AG04450 (cell line): Measurements from ENCODE around the gene ARHGAP15. TPM values are rescaled to one million over a fixed set of nuclear protein-coding genes. Genes with fewer than 3 reads are reported as not detected.

Experiments
- CTCF ChIA-PET: fragments of 300-600, 350-600 bp; formaldehyde crosslinking; extraction: SDS; loops from one replicate; lab custom pipeline; 2022; ENCODE audit warnings: antibody characterized with exemption, inconsistent platforms; lab: Charles Lee
- POLR2A ChIA-PET: fragments of 350-600 bp; formaldehyde crosslinking; extraction: SDS; loops from one replicate; lab custom pipeline; 2021; ENCODE audit warnings: antibody characterized with exemption, inconsistent platforms; lab: Yijun Ruan, JAX
- DNase-seq: peaks from one replicate; pipeline ENCODE4 v3.0.0-alpha.2; 2011; ENCODE audit warnings: low read depth, low spot score
- H3K27ac ChIP-seq: one replicate; pipeline ENCODE4 v1.5.1; 2012; ENCODE audit warnings: low read depth, low read length, control low read depth
- H3K27me3 ChIP-seq: one replicate; pipeline ENCODE4 v1.6.0; 2012; ENCODE audit warnings: low read length; ENCODE audit not compliant: control insufficient read depth, insufficient read depth
- H3K4me3 ChIP-seq: 2 replicates; pipeline ENCODE4 v1.5.1; 2011; ENCODE audit warnings: mild to moderate bottlenecking, low read depth, low read length, control low read depth
- H3K9me3 ChIP-seq: 2 replicates; pipeline ENCODE4 v1.5.1; 2012; ENCODE audit warnings: low read length; ENCODE audit not compliant: control insufficient read depth, insufficient read depth
- polyA plus RNA-seq: library from polyadenylated mRNA; depleted of rRNA; stranded (reverse); fragments of >200 nt; gene quantifications from 2 replicates; pipeline ENCODE4 v1.2.3, GENCODE V29; 2011
- TF ChIP-seq, protein P1 (sequence below): IDR thresholded peaks from 2 replicates; pipeline ENCODE4 v1.5.1; 2011; ENCODE audit warnings: low read depth, low read length, control low read depth, inconsistent platforms

Gene ARHGAP15
- polyA plus RNA-seq, 1 experiment: not detected

DNA sequence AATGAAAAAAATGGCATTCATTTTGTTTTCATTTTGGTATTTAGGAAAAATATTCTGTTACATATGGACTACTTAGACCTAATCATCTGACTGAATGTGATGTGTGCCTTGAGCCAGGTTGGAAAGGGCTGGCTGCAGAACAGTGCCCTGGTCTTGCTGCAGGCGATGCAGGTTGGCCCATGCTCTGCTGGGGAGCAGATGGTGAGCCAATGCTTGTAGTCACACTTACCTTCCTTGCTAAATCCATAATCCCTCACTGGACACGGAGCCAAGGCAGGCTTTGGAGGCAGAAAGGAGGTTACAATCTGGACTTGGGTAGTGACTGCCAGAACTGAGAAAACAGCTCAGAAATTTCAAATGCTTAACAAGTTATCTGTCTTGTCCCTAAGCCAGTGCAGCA, 228.7 kb downstream of the ARHGAP15 start:
- Histone ChIP-seq H3K4me3 (no peak overlapping the region), H3K27me3 (no peaks in the 10 kb centered on the region), H3K9me3 (no peaks in the 10 kb centered on the region), H3K27ac (no peak overlapping the region)
- ChIA-PET POLR2A (no interaction called here), CTCF (no interaction called here)
- no peak for DNase-seq
- TF ChIP-seq, protein P1, sequence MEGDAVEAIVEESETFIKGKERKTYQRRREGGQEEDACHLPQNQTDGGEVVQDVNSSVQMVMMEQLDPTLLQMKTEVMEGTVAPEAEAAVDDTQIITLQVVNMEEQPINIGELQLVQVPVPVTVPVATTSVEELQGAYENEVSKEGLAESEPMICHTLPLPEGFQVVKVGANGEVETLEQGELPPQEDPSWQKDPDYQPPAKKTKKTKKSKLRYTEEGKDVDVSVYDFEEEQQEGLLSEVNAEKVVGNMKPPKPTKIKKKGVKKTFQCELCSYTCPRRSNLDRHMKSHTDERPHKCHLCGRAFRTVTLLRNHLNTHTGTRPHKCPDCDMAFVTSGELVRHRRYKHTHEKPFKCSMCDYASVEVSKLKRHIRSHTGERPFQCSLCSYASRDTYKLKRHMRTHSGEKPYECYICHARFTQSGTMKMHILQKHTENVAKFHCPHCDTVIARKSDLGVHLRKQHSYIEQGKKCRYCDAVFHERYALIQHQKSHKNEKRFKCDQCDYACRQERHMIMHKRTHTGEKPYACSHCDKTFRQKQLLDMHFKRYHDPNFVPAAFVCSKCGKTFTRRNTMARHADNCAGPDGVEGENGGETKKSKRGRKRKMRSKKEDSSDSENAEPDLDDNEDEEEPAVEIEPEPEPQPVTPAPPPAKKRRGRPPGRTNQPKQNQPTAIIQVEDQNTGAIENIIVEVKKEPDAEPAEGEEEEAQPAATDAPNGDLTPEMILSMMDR: no peak

DNA sequence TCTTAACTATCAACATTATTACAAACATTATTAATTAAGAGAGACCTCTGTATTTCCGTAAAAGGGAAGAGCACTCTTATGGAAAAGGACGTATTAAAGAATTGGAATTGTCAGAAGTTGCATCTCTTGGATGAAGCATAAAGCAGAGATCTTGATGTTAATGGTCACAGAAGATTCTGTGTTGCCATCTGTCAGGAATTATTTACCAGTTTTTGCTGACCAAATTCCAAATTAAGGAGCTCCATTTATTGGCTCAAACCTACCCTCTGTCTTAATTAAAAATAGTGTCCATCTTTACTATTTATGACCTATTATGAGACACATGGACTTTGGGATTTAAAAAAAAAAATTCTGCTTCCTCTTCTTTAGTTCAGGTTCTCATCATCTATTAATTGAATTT, 232.1 kb downstream of the ARHGAP15 start:
- H3K4me3 ChIP-seq: no peak overlapping the region
- ChIA-PET CTCF (no interaction called here), POLR2A (no interaction called here)
- no peaks in the 10 kb centered on the region for H3K27me3 ChIP-seq
- no peak for DNase-seq
- no peaks in the 10 kb centered on the region for H3K9me3 ChIP-seq
- TF ChIP-seq, protein P1: no peak
- no peak overlapping the region for H3K27ac ChIP-seq

DNA sequence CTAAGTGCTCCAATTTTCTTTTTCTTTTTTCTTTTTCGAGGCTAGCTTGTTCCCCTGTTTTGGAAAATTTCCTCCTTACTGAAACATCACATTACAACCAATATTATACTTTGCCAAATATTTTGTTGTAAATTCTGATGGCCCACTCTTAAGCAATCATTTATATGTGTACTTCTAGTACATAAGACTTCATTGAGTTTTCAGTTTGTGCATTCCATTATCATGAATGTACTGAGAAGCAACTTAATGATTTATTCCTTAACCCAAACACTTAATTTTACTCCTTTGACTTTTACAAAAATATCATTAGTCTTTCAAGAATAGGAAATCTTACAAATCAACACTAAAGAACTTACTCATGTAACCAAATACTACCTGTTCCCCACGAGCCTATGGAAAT, 242.4 kb downstream of the ARHGAP15 start:
- DNase-seq: no peak
- no peak overlapping the region for H3K4me3 ChIP-seq
- no peaks in the 10 kb centered on the region for H3K9me3 ChIP-seq

DNA sequence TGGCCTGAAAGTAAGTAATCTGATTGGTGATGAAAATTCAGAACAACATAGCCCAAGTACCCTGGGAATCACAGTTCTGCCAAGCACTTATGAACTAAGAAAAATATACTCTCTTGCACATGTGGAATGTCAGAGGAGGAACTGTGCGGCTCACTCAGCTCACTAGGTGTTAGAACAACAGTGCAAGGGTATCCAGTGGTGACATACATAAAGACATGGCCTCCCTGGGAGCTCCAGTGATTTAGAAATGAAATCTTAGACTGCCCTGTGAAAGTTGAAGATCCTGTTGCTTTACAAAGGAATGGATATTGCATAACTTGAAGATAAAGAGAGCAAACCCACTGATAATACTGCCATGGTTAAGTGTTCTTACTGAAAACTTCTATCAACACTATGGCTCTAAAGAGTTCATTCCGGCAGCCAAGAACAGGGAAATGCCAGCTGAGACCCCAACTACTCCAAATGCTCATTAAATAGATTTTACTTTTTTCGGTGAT, 246.2 kb downstream of the ARHGAP15 start:
- no peak for DNase-seq
- ChIA-PET CTCF (interaction anchor here (1.2 kb wide), 1 partner anchor 116 kb away, joined by 4 read pairs; no protein-coding TSS in a partner anchor), POLR2A (no interaction called here)
- Histone ChIP-seq H3K9me3 (no peaks in the 10 kb centered on the region), H3K27ac (no peak overlapping the region), H3K27me3 (no peaks in the 10 kb centered on the region), H3K4me3 (no peak overlapping the region)
- TF ChIP-seq, protein P1: no peak

More for the DNA sequence above, 242.4 kb downstream of the ARHGAP15 start:
- POLR2A ChIA-PET: no interaction called here
- TF ChIP-seq, protein P1: no peak
- H3K27ac ChIP-seq: no peak overlapping the region
- CTCF ChIA-PET: no interaction called here
- H3K27me3 ChIP-seq: no peaks in the 10 kb centered on the region

DNA sequence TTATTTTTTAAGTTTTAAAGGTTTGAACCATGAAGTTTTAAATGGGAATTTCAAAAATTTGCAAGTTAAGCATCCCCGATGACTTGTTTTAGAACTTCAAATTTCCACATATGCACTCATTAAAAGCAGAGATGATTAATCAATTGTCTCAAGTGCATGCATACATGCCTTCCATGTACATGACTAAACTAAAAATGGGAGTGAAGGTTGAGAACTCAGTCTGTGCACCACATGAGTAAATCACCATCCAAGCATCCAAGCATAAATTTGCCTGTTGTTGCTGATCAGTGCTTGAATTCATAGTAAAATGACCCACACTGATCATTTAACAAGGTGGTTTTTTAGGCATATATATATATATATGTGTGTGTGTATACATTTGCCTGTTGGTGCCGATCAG, 249.8 kb downstream of the ARHGAP15 start:
- Histone ChIP-seq H3K4me3 (no peak overlapping the region), H3K9me3 (no peaks in the 10 kb centered on the region), H3K27ac (no peak overlapping the region), H3K27me3 (no peaks in the 10 kb centered on the region)
- CTCF ChIA-PET: no interaction called here
- TF ChIP-seq, protein P1: no peak
- DNase-seq: no peak
- POLR2A ChIA-PET: no interaction called here
